Measurements from ENCODE around the gene PDLIM1.

DNA sequence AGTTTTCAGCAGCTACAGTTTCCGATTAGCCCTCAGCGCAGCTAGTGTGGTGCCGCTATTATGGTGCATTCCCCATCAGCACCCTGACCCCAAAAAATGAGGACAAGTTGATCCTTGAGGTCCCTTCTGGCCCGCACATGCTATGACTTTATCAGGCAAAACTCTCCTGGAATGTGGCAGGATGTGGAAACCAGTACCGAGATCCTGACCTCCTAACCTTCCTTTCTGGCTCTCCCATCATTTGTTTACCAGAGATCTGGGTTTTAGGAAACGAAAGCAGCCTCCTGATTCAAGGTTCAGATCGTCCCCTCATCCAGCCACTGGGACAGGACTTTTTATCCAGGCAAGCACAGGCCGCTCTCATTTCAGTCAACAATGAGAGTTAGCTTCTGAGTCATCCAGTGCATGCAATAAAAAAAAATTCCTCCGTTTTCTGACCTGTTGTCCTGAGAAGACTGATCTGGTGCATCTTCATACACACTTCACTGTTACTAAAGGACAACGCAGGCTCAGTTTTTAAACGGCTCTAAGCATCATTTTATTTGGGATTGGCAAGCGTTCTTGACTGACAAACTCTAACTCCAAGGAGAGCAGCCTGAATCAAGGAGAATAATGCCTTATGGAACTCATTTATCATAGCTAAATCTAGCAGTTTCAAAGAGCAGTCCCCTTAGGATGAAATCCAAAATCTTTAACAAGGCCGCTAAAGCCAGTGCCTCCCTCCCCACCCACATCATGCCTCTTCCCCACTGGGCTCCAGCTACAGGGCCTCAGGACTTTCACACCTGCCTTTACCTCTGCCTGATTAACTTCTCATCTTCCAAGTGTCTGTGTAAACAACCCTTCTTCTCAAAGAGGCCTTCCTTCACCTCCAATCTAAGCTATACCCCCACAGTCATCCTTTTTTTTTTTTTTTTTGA is 17.1 kb downstream of the PDLIM1 start:
- TF ChIP-seq, protein P1, sequence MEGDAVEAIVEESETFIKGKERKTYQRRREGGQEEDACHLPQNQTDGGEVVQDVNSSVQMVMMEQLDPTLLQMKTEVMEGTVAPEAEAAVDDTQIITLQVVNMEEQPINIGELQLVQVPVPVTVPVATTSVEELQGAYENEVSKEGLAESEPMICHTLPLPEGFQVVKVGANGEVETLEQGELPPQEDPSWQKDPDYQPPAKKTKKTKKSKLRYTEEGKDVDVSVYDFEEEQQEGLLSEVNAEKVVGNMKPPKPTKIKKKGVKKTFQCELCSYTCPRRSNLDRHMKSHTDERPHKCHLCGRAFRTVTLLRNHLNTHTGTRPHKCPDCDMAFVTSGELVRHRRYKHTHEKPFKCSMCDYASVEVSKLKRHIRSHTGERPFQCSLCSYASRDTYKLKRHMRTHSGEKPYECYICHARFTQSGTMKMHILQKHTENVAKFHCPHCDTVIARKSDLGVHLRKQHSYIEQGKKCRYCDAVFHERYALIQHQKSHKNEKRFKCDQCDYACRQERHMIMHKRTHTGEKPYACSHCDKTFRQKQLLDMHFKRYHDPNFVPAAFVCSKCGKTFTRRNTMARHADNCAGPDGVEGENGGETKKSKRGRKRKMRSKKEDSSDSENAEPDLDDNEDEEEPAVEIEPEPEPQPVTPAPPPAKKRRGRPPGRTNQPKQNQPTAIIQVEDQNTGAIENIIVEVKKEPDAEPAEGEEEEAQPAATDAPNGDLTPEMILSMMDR (IDR thresholded peaks at IDR 0.05): no peak
- TF ChIP-seq EP300 (IDR thresholded peaks at IDR 0.05): peak; percentile 56 to 93
- TF ChIP-seq POLR2A (IDR thresholded peaks at IDR 0.05): no peak

All from tibial nerve (tissue), 4 donors.